Duodenal mucosa (tissue), 2 donors: Measurements from ENCODE around the gene PIGA.
A peak's percentile ranks its signal among the peaks of the same experiment; 100 is the strongest.
"Not testable (repeated sequence)": the region's sequence is repeated elsewhere in the genome, so short reads cannot be mapped to it uniquely, and the experiment has no call there.

ENCODE experiments used
- H3K27ac ChIP-seq: one replicate; pipeline ENCODE4 v1.7.0; 2013; ENCODE audit warnings: low read depth, low read length
- H3K27me3 ChIP-seq, 2 donors: one replicate each; pipeline ENCODE4 v1.7.0; 2013; ENCODE audit warnings: low read length in 2 of 2, control low read depth in 1 of 2; ENCODE audit not compliant: insufficient read depth in 2 of 2, control insufficient read depth in 1 of 2
- H3K36me3 ChIP-seq, 2 donors: one replicate each; pipeline ENCODE4 v1.7.0; 2013; ENCODE audit warnings: low read length in 2 of 2, control low read depth in 1 of 2; ENCODE audit not compliant: insufficient read depth in 2 of 2, control insufficient read depth in 1 of 2
- H3K4me1 ChIP-seq, 2 donors: one replicate each; pipeline ENCODE4 v1.7.0; 2013; ENCODE audit warnings: low read length in 2 of 2, control low read depth in 1 of 2; ENCODE audit not compliant: insufficient read depth in 2 of 2, control insufficient read depth in 1 of 2
- H3K4me3 ChIP-seq, 2 donors: one replicate each; pipeline ENCODE4 v1.7.0; 2013; ENCODE audit warnings: low read length in 2 of 2, low read depth in 1 of 2
- H3K9ac ChIP-seq, 2 donors: one replicate each; pipeline ENCODE4 v1.7.0; 2013; ENCODE audit warnings: low read length in 2 of 2, low read depth in 1 of 2
- H3K9me3 ChIP-seq, 2 donors: one replicate each; pipeline ENCODE4 v1.7.0; 2013; ENCODE audit warnings: low read length in 2 of 2, control low read depth in 1 of 2; ENCODE audit not compliant: control insufficient read depth in 1 of 2

Gene PIGA

GRCh38 chrX:15299941-15300851 is 35.1 kb downstream of the PIGA start:
- Histone ChIP-seq H3K9me3 (no peaks in the 10 kb centered on the region), H3K27ac (no peak overlapping the region), H3K4me3 (peak overlapping the region; percentile 31 to 36), H3K4me1 (no peaks in the 10 kb centered on the region), H3K27me3 (no peaks in the 10 kb centered on the region), H3K36me3 (no peaks in the 10 kb centered on the region), H3K9ac (no peak overlapping the region)

GRCh38 chrX:15298780-15299179 is 36.5 kb downstream of the PIGA start:
- H3K27ac ChIP-seq = no peak overlapping the region
- no peaks in the 10 kb centered on the region for H3K4me1 ChIP-seq

GRCh38 chrX:15298201-15298600 is 37.1 kb downstream of the PIGA start:
- Histone ChIP-seq H3K9me3 (no peaks in the 10 kb centered on the region), H3K36me3 (no peaks in the 10 kb centered on the region), H3K27me3 (no peaks in the 10 kb centered on the region), H3K4me3 (no peak overlapping the region), H3K4me1 (no peaks in the 10 kb centered on the region), H3K27ac (no peak overlapping the region), H3K9ac (no peak overlapping the region)

More at GRCh38 chrX:15298780-15299179, 36.5 kb downstream of the PIGA start:
- Histone ChIP-seq H3K27me3 (no peaks in the 10 kb centered on the region), H3K36me3 (no peaks in the 10 kb centered on the region), H3K4me3 (no peak overlapping the region), H3K9ac (no peak overlapping the region), H3K9me3 (no peaks in the 10 kb centered on the region)

- Histone ChIP-seq H3K9me3 (no peaks in the 10 kb centered on the region), H3K4me3 (no peak overlapping the region), H3K27me3 (no peaks in the 10 kb centered on the region), H3K4me1 (no peaks in the 10 kb centered on the region), H3K36me3 (no peaks in the 10 kb centered on the region), H3K9ac (no peak overlapping the region), H3K27ac (no peak overlapping the region)
These were observed 41.9 kb downstream of the PIGA start for GRCh38 chrX:15293451-15293850.

GRCh38 chrX:15292861-15293260 is 42.5 kb downstream of the PIGA start:
- no peak overlapping the region for H3K27ac ChIP-seq
- no peaks in the 10 kb centered on the region for H3K9me3 ChIP-seq

GRCh38 chrX:15277604-15278003 is 57.7 kb downstream of the PIGA start:
- Histone ChIP-seq H3K4me3 (no peak overlapping the region), H3K27ac (no peak overlapping the region), H3K9ac (no peak overlapping the region), H3K27me3 (no peaks in the 10 kb centered on the region), H3K4me1 (no peaks in the 10 kb centered on the region), H3K36me3 (no peaks in the 10 kb centered on the region), H3K9me3 (no peaks in the 10 kb centered on the region)

More at GRCh38 chrX:15292861-15293260, 42.5 kb downstream of the PIGA start:
- H3K27me3 ChIP-seq = no peaks in the 10 kb centered on the region
- no peaks in the 10 kb centered on the region for H3K4me1 ChIP-seq
- H3K4me3 ChIP-seq = no peak overlapping the region
- no peaks in the 10 kb centered on the region for H3K36me3 ChIP-seq
- H3K9ac ChIP-seq = no peak overlapping the region

- Histone ChIP-seq H3K27ac (no peak overlapping the region), H3K4me1 (no peaks in the 10 kb centered on the region), H3K36me3 (no peaks in the 10 kb centered on the region), H3K27me3 (no peaks in the 10 kb centered on the region), H3K4me3 (no peak overlapping the region), H3K9ac (no peak overlapping the region), H3K9me3 (no peaks in the 10 kb centered on the region)
These were observed 60.4 kb downstream of the PIGA start for GRCh38 chrX:15274946-15275345.

- H3K9me3 ChIP-seq, H3K27ac ChIP-seq, H3K9ac ChIP-seq, H3K4me1 ChIP-seq, H3K36me3 ChIP-seq, H3K27me3 ChIP-seq, H3K4me3 ChIP-seq: not testable (repeated sequence)
These were observed 62.0 kb downstream of the PIGA start for GRCh38 chrX:15273275-15273674.

GRCh38 chrX:15271757-15272156 is 63.6 kb downstream of the PIGA start:
- no peak overlapping the region for H3K4me3 ChIP-seq
- no peaks in the 10 kb centered on the region for H3K4me1 ChIP-seq
- H3K27me3 ChIP-seq = no peaks in the 10 kb centered on the region
- no peaks in the 10 kb centered on the region for H3K9me3 ChIP-seq
- H3K9ac ChIP-seq = no peak overlapping the region
- H3K27ac ChIP-seq = no peak overlapping the region
- H3K36me3 ChIP-seq = no peaks in the 10 kb centered on the region

- H3K9me3 ChIP-seq = no peaks in the 10 kb centered on the region
- no peak within 1 kb of the TSS for H3K27ac ChIP-seq
- no peaks in the 10 kb centered on the region for H3K4me1 ChIP-seq
- no peaks in the 10 kb centered on the region for H3K36me3 ChIP-seq
- H3K27me3 ChIP-seq = no peaks in the 10 kb centered on the region
- H3K4me3 ChIP-seq = peak within 1 kb of the TSS; percentile 35 to 40
- H3K9ac ChIP-seq = no peak within 1 kb of the TSS
These were observed 65.5 kb downstream of the PIGA start, which contains the start of gene ASB9 for GRCh38 chrX:15269618-15270521. TSS of gene ASB9 (minus strand) at chrX:15270083. CDS start at chrX:15269874, 209 bp downstream.
